ENCODE measurements around the gene IL21R.

GRCh38 chr16:27355610-27356009 is 46.4 kb upstream of the IL21R start:
- TF ChIP-seq CTCF (IDR thresholded peaks at IDR 0.05) (peak; percentile 22 to 39 (median 35)), EP300 (IDR thresholded peaks at IDR 0.05; ENCODE audit: low read depth) (no peak), POLR2AphosphoS5 (IDR thresholded peaks at IDR 0.05) (peak in 1 of 3 donors; percentile 26), POLR2A (IDR thresholded peaks at IDR 0.05) (no peak)
